KOPT-K1 (cell line): ENCODE data around the gene SART3.
"Not testable (repeated sequence)": the region's sequence is repeated elsewhere in the genome, so short reads cannot be mapped to it uniquely, and the experiment has no call there.

ENCODE experiments used
- H3K27ac ChIP-seq: fragments of 200-600 bp; sonication (generic); 2 replicates; pipeline ENCODE4 v1.5.1; 2016; ENCODE audit warnings: antibody characterized with exemption, mild to moderate bottlenecking, low read depth, low read length; ENCODE audit not compliant: poor library complexity, severe bottlenecking
- H3K36me3 ChIP-seq: fragments of 200-600 bp; sonication (generic); 2 replicates; pipeline ENCODE4 v1.5.1; 2017; ENCODE audit warnings: antibody characterized with exemption, mild to moderate bottlenecking, low read length, moderate library complexity; ENCODE audit not compliant: insufficient read depth
- H3K9me3 ChIP-seq: fragments of 200-600 bp; sonication (generic); 2 replicates; pipeline ENCODE4 v1.5.1; 2017; ENCODE audit warnings: antibody characterized with exemption, low read length, mild to moderate bottlenecking; ENCODE audit not compliant: insufficient read depth, poor library complexity, severe bottlenecking

SART3 gene

GRCh38 chr12:108599948-108600701, 39.2 kb upstream of the SART3 start:
- H3K9me3 ChIP-seq, result no peaks in the 10 kb centered on the region
- H3K36me3 ChIP-seq, result no peaks in the 10 kb centered on the region
- no peak overlapping the region for H3K27ac ChIP-seq

GRCh38 chr12:108599541-108599940, 38.6 kb upstream of the SART3 start:
- H3K36me3 ChIP-seq, result no peaks in the 10 kb centered on the region
- no peak overlapping the region for H3K27ac ChIP-seq
- H3K9me3 ChIP-seq, result no peaks in the 10 kb centered on the region

- H3K9me3 ChIP-seq, result no peaks in the 10 kb centered on the region
- H3K27ac ChIP-seq, result no peak overlapping the region
- H3K36me3 ChIP-seq, result no peaks in the 10 kb centered on the region
Measured at GRCh38 chr12:108598553-108599250, 37.7 kb upstream of the SART3 start.

GRCh38 chr12:108597559-108598471, 36.8 kb upstream of the SART3 start, which contains the start of gene TMEM119:
Gene TMEM119 (minus strand): TSS chr12:108598084. CDS start chr12:108592383, 5,701 bp downstream.
- Histone ChIP-seq H3K9me3 (no peaks in the 10 kb centered on the region), H3K27ac (no peak within 1 kb of the TSS), H3K36me3 (no peaks in the 10 kb centered on the region)

- H3K27ac ChIP-seq, result no peak overlapping the region
- no peaks in the 10 kb centered on the region for H3K36me3 ChIP-seq
- H3K9me3 ChIP-seq, result no peaks in the 10 kb centered on the region
Measured at GRCh38 chr12:108596854-108597558, 36.0 kb upstream of the SART3 start.

GRCh38 chr12:108595711-108596647, 35.0 kb upstream of the SART3 start:
- H3K27ac ChIP-seq, result no peak overlapping the region
- H3K9me3 ChIP-seq, result no peaks in the 10 kb centered on the region
- H3K36me3 ChIP-seq, result no peaks in the 10 kb centered on the region

- H3K36me3 ChIP-seq, result no peaks in the 10 kb centered on the region
- H3K9me3 ChIP-seq, result no peaks in the 10 kb centered on the region
- H3K27ac ChIP-seq, result no peak overlapping the region
Measured at GRCh38 chr12:108594960-108595710, 34.2 kb upstream of the SART3 start.

- Histone ChIP-seq H3K27ac (no peak overlapping the region), H3K9me3 (no peaks in the 10 kb centered on the region), H3K36me3 (no peaks in the 10 kb centered on the region)
Measured at GRCh38 chr12:108594323-108594903, 33.4 kb upstream of the SART3 start.

- H3K27ac ChIP-seq, result no peak overlapping the region
- H3K9me3 ChIP-seq, result no peaks in the 10 kb centered on the region
- no peaks in the 10 kb centered on the region for H3K36me3 ChIP-seq
Measured at GRCh38 chr12:108592033-108592909, 31.3 kb upstream of the SART3 start.

GRCh38 chr12:108591267-108591980, 30.5 kb upstream of the SART3 start:
- H3K36me3 ChIP-seq, result no peaks in the 10 kb centered on the region
- H3K9me3 ChIP-seq, result no peaks in the 10 kb centered on the region
- no peak overlapping the region for H3K27ac ChIP-seq

- not testable (repeated sequence) for H3K36me3 ChIP-seq, H3K9me3 ChIP-seq, H3K27ac ChIP-seq
Measured at GRCh38 chr12:108590463-108590862, 29.5 kb upstream of the SART3 start.

- H3K27ac ChIP-seq, result no peak overlapping the region
- H3K9me3 ChIP-seq, result no peaks in the 10 kb centered on the region
- no peaks in the 10 kb centered on the region for H3K36me3 ChIP-seq
Measured at GRCh38 chr12:108589840-108590229, 28.9 kb upstream of the SART3 start.
